Prostate gland (tissue), 2 donors: ENCODE measurements around the gene CRYBG1. TPM values are rescaled to one million over a fixed set of nuclear protein-coding genes. Genes with fewer than 3 reads are reported as not detected.
A peak's percentile ranks its signal among the peaks of the same experiment; 100 is the strongest.

ENCODE experiments used
- DNase-seq: peaks from one replicate; pipeline ENCODE4 v3.0.0-alpha.2; 2019; ENCODE audit warnings: low spot score
- H3K27ac ChIP-seq, 2 donors: fragments of 200-600 bp; sonication (generic); 2 replicates each; pipeline ENCODE4 v1.5.1; 2017 to 2019
- H3K27me3 ChIP-seq: fragments of 200-600 bp; sonication (generic); replicated peaks from 2 replicates; pipeline ENCODE4 v1.5.1; 2019; ENCODE audit not compliant: insufficient read depth
- H3K36me3 ChIP-seq, 2 donors: fragments of 200-600 bp; sonication (generic); 1 replicate in 1 of 2; 2 replicates in 1 of 2; pipeline versions ENCODE4 v1.5.1 to v1.8.1; 2017 to 2019
- H3K4me1 ChIP-seq: fragments of 200-600 bp; sonication (generic); replicated peaks from 2 replicates; pipeline ENCODE4 v1.5.1; 2019
- H3K4me3 ChIP-seq, 2 donors: fragments of 200-600 bp; sonication (generic); 2 replicates each; pipeline ENCODE4 v1.5.1; 2017 to 2019
- H3K9me3 ChIP-seq: fragments of 200-600 bp; sonication (generic); 2 replicates; pipeline ENCODE4 v1.5.1; 2017
- POLR2A ChIP-seq: fragments of 450-650 bp; IDR thresholded peaks from one replicate; pipeline ENCODE4 v1.6.1; 2016; ENCODE audit warnings: antibody characterized with exemption, mild to moderate bottlenecking
- POLR2AphosphoS5 ChIP-seq: sonication (generic); formaldehyde crosslinking; IDR thresholded peaks from one replicate; pipeline ENCODE4 v1.6.1; 2017; ENCODE audit warnings: antibody characterized with exemption
- WGBS: methylation state at CpG from one replicate; pipeline ENCODE4 v1.1.5; 2018; 5-methylcytosine and 5-hydroxymethylcytosine counted together
- intact Hi-C: fragments of 100-400 bp; cut with DNase I; formaldehyde crosslinking; loops from one replicate; pipeline ENCODE4 v1.14.2; 2022
- total RNA-seq, 2 donors: library from RNA; depleted of rRNA; stranded (reverse); fragments of >200 nt; gene quantifications; one replicate each; pipeline ENCODE4 v1.1.0, GENCODE V29; 2016
- TF ChIP-seq, protein P1 (sequence below), 4 experiments: fragments of 200-600 bp in 2 of 4; fragments of 450-650 bp in 2 of 4; sonication (generic) in 2 of 4; IDR thresholded peaks; 1 replicate in 3 of 4; 2 replicates in 1 of 4; pipeline ENCODE4 v1.5.1; 2016 to 2019; ENCODE audit warnings: antibody characterized with exemption in 4 of 4, mild to moderate bottlenecking in 2 of 4, moderate library complexity in 2 of 4

CRYBG1 gene
- total RNA-seq, 2 donors from 2014 or later, result 39.9 to 75.4 TPM

DNA sequence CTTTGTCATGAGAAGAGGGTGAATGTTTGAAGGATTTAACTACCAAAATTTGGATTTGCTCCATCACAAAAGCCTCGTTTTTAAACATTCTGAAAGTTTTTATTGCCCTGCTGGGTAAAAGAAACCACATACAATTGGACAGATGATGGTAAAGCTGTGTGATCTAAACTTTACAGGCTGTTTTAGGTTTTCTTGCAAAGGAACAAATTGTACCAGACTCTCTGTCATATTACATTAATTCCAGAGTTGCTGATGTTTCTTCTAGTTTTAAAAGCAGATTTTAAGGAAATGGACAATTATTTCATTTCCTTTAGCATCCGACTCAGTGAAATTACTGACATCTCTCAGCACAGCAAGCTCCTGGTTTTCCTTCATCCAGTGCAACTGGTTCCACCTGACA is 53.2 kb downstream of the CRYBG1 start:
- Histone ChIP-seq H3K4me3 (no peak overlapping the region), H3K27me3 (no peaks in the 10 kb centered on the region), H3K36me3 (no peaks in the 10 kb centered on the region), H3K4me1 (peaks cover 11% of the 10 kb centered on the region), H3K9me3 (no peaks in the 10 kb centered on the region), H3K27ac (peak overlapping the region; percentile 30 to 49)
- 21% methylated on average over 2 of the region's 2 CpGs for WGBS
- intact Hi-C loops, result no loop called here
- TF ChIP-seq POLR2AphosphoS5 (peak; percentile 5), POLR2A (no peak)
- TF ChIP-seq, protein P1, sequence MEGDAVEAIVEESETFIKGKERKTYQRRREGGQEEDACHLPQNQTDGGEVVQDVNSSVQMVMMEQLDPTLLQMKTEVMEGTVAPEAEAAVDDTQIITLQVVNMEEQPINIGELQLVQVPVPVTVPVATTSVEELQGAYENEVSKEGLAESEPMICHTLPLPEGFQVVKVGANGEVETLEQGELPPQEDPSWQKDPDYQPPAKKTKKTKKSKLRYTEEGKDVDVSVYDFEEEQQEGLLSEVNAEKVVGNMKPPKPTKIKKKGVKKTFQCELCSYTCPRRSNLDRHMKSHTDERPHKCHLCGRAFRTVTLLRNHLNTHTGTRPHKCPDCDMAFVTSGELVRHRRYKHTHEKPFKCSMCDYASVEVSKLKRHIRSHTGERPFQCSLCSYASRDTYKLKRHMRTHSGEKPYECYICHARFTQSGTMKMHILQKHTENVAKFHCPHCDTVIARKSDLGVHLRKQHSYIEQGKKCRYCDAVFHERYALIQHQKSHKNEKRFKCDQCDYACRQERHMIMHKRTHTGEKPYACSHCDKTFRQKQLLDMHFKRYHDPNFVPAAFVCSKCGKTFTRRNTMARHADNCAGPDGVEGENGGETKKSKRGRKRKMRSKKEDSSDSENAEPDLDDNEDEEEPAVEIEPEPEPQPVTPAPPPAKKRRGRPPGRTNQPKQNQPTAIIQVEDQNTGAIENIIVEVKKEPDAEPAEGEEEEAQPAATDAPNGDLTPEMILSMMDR (IDR thresholded peaks at IDR 0.05), result no peak
- no peak for DNase-seq

DNA sequence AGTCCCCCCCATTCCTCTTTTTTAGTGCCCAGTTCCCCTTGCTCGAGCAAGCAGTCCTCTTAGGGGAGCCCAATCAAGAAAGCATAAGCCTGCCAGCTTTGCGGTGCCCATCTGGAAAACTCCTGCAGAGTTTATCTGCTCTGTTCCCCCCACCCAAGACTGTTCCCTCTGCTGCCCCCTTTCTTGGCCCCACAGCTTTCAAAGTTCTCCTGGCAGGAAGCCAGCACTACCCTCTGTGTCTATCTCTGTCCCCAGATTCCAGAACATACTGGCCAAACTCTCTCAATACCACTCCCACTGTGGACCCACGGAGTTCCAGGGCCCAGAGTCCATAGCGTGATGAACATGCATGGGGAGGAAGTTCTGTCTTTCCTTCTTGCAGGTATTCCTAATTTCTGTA is 55.4 kb downstream of the CRYBG1 start:
- intact Hi-C loops, result no loop called here
- TF ChIP-seq POLR2A, result no peak
- no peak for TF ChIP-seq POLR2AphosphoS5
- TF ChIP-seq, protein P1 (IDR thresholded peaks at IDR 0.05), result no peak
- Histone ChIP-seq H3K27me3 (no peaks in the 10 kb centered on the region), H3K9me3 (no peaks in the 10 kb centered on the region), H3K36me3 (no peaks in the 10 kb centered on the region), H3K4me1 (peaks cover 8% of the 10 kb centered on the region), H3K27ac (peak overlapping the region; percentile 19 to 39), H3K4me3 (no peak overlapping the region)
- DNase-seq, result no peak
- WGBS, result 92% methylated on average over 4 of the region's 4 CpGs

DNA sequence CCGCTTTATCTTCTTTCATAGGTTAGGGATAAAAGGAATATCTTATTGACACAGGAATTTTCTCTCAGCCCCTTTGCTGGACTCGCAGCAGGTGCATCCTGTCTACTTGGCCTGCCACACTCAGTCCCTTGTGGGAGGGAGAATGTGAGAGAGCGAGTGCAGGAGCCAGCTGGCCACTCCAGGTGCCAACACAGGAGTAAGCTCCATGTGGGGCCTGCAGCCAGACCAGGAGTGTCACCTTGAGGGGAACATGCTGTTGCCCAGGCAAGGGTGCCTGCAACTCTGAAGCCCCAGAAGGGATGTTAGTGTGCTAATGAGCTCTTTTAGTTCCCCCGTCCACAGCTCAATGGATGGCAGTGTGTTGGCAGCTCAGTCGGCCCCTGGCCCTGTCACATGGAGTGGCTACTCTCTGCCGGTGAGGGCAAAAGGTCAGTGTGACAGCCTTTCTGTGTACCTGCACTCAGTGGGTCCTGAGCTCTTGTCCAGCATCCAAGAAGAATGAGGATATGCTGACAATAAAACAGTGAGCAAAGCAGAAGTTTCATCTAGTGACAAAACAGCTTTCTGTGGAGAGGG is 57.1 kb downstream of the CRYBG1 start:
- 69% methylated on average over 6 of the region's 6 CpGs for WGBS
- H3K4me3 ChIP-seq, result no peak overlapping the region
- H3K9me3 ChIP-seq, result no peaks in the 10 kb centered on the region
- H3K4me1 ChIP-seq, result peaks cover 8% of the 10 kb centered on the region
- DNase-seq, result no peak
- no peaks in the 10 kb centered on the region for H3K36me3 ChIP-seq
- TF ChIP-seq POLR2A (no peak), POLR2AphosphoS5 (no peak)
- TF ChIP-seq, protein P1 (IDR thresholded peaks at IDR 0.05), result no peak
- peak overlapping the region in 1 of 2 donors; percentile 76 for H3K27ac ChIP-seq
- intact Hi-C loops, result no loop called here
- no peaks in the 10 kb centered on the region for H3K27me3 ChIP-seq

DNA sequence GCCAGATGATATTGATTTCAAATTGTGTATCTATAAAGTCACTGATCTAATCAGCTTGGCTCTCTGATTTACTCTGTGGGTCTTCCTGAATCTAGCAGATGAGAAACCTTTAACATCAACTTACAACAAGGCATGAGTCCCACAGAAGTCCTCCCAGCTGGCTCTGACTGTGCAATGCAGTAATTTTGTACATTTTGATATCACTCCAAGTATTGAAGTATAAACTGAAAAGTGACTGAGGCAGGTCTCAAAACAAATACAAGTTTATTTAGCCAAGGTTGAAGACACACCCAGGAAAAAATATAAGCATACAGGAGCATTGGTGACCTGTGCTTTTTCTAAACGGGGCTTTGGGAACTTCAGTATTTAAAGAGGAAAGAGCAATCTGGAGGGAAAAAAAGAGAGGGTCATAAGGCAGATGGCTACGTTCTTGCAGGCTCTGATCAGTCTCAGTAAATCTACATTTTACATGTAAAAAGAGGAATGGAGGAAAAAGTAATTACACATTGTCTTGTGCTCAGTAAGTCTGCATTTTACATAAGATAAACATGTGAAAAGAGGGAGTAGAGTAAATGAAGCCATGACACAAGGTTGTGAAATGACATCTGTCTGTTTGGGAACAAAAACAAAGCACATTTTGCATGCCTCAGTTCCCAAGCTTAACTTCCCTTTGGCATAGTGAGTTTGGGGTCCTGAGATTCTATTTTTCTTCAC is 59.5 kb downstream of the CRYBG1 start:
- DNase-seq, result peak; percentile 30
- Histone ChIP-seq H3K4me1 (no peaks in the 10 kb centered on the region), H3K27me3 (no peaks in the 10 kb centered on the region), H3K36me3 (no peaks in the 10 kb centered on the region), H3K4me3 (no peak overlapping the region), H3K9me3 (no peaks in the 10 kb centered on the region), H3K27ac (peak overlapping the region; percentile 12 to 76)
- 30% methylated on average over 2 of the region's 2 CpGs for WGBS
- intact Hi-C loops, result no loop called here
- TF ChIP-seq POLR2AphosphoS5, result peak; percentile 66
- no peak for TF ChIP-seq POLR2A

DNA sequence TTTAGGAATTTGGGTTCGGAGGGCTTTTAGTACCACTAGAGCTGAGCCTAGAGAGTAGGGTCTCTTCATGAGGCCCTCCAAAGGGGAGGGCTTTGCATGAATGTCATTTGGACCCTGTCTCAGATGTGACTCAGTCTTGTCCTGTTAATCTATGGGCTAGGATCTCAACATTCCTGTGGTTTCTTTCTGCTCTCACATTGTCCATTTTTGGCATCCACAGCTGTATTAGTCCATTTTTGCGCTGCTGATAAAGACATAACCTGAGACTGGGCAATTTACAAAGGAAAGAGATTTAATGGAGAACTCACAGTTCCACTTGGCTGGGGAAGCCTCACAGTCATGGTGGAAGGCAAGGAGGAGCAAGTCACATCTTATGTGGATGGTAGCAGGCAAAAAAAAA is 61.0 kb downstream of the CRYBG1 start:
- WGBS, result 88% methylated on average over 2 of the region's 2 CpGs
- intact Hi-C loops, result no loop called here

More for the DNA sequence above, 61.0 kb downstream of the CRYBG1 start:
- TF ChIP-seq POLR2A, result no peak
- TF ChIP-seq, protein P1 (IDR thresholded peaks at IDR 0.05), result no peak
- TF ChIP-seq POLR2AphosphoS5, result no peak
- no peak for DNase-seq
- H3K36me3 ChIP-seq, result no peaks in the 10 kb centered on the region
- H3K4me3 ChIP-seq, result no peak overlapping the region
- peak overlapping the region in 1 of 2 donors; percentile 76 for H3K27ac ChIP-seq
- no peaks in the 10 kb centered on the region for H3K4me1 ChIP-seq
- no peaks in the 10 kb centered on the region for H3K27me3 ChIP-seq
- no peaks in the 10 kb centered on the region for H3K9me3 ChIP-seq
